Raji (cell line): Measurements from ENCODE around the gene ATXN1.

Experiments
- POLR2A ChIP-seq: IDR thresholded peaks from 2 replicates; pipeline ENCODE4 v1.6.1; 2011; ENCODE audit warnings: low read depth, low read length, control low read depth; ENCODE audit not compliant: insufficient read depth

Gene ATXN1

DNA sequence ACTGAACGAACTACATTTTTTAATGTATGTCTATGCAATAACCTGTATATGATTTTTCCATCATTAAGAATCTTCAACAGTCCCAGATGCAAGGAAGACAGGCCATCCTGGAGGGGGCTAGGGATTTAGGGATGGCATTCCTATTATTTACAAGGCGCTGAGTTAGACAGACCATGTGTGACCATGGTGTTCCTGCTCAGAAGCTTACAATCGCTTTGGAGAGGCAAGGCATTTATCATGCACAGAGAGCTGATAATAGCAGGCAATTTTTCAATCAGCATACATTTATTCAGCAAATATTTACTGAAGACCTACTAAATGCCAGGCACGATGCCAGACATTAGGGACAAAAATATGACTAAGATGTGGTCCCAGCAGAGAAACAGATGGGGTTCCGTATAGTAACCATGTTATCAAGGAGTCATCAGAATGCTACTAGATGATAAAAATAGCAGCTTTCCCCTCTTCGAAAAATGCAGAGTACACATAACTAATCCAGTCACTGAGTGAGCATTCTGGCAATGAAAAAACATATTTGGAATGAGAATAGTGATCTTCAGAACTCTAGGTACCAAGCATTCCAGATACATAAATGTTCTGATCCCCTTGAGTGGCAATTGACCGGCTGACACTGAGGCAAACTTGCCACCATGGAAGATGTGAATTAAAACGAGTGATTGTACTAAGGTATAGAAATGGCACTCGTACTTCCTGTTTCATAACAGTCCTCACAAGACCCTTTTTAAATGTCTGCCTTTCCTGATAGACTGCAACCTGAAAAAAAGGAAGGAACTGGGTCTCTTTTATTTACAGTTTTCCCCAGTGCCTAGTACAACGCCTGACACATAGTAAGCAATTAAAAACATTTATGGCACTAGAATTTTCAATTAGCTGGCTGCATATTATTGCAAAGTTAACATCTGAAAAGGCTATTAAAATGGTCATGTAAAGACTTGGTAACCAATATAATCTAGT lies 135.7 kb downstream of the ATXN1 start:
- TF ChIP-seq POLR2A: no peak

- no peak for TF ChIP-seq POLR2A
These were observed 136.5 kb downstream of the ATXN1 start for GRCh38 chr6:16624636-16625290.

DNA sequence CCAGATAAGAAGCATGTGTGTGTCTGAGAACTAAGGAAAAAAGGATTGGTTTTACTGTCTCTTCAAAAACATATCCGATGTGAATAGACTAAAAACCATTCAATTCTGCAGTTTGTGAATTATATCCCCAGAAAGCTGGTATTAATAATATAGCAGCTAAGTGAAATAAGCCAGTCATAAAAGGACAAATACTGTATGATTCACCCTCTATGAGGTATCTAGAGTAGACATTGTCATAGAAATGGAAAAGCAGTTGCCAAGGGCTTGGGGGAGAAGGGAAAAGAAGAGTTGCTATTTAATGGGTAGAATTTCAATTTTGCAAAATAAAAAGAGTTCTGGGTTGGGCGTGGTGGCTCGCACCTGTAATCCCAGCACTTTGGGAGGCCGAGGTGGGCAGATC lies 137.5 kb downstream of the ATXN1 start:
- no peak for TF ChIP-seq POLR2A

DNA sequence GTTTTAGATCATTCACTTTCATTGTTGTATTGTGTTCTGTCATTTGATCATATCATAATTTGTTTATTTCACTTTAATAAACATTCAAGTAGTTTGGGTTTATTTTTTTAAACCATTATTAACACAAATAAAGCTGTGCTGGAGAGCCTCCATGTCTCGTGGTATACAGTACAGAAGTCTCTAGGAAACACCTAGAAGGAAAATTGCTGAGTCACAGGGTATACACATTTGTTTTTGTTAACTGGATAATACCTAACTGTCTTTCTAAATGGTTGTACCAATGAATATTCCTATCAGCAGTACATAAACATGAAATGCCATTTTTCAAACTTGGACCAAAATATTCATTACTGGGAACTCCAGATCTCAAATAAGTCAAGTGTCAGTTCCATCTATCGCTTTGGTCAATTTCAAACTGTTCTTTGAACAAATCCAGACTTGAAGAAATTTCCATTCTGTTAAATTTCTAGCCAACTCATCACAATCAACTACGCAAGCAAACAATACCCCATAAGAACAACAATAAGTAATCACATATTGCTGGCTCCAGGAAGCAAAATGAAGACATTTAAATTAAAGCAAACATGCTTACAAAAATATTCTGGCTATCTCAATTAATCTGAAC lies 138.1 kb downstream of the ATXN1 start:
- no peak for TF ChIP-seq POLR2A

DNA sequence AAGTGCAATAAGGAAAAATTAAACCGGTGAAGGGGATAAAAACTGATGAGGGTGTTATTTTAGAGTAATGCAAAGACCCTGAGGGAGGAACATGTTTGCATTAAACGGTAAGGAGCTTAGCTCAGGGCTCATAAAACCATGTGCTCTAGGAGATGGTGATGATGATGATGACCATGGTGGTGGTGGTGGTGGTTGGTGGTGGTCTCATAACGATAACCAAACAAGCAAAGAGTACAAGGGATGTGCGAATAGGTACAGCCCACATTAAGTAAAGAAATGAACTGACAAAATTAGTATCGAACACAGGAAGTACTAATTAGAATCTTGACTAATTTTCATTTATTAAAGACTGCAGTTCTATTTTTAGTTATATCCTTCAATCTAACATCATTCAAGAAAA lies 139.1 kb downstream of the ATXN1 start:
- no peak for TF ChIP-seq POLR2A

GRCh38 chr6:16621002-16621401 lies 140.3 kb downstream of the ATXN1 start:
- TF ChIP-seq POLR2A: no peak

DNA sequence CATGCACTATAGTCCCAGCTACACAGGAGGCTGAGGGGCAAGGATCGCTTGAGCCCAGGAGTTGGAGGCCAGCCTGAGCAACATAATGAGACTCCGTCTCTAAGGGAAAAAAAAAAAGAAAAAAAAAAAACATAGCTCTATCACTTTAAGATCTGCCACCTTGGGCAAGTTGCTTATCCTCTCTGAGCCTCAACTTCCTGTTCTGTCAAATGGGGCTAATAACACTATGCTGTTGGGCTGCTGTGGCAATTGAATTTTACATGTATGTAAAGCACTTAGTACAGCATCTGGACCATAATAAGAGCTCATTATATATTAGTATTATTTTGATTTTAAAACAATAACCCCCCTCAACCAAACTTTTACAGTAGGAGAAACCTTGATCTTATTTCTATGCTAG lies 141.5 kb downstream of the ATXN1 start:
- no peak for TF ChIP-seq POLR2A

GRCh38 chr6:16618962-16619361 lies 142.3 kb downstream of the ATXN1 start:
- no peak for TF ChIP-seq POLR2A

- no peak for TF ChIP-seq POLR2A
These were observed 152.8 kb downstream of the ATXN1 start for GRCh38 chr6:16608444-16608843.

DNA sequence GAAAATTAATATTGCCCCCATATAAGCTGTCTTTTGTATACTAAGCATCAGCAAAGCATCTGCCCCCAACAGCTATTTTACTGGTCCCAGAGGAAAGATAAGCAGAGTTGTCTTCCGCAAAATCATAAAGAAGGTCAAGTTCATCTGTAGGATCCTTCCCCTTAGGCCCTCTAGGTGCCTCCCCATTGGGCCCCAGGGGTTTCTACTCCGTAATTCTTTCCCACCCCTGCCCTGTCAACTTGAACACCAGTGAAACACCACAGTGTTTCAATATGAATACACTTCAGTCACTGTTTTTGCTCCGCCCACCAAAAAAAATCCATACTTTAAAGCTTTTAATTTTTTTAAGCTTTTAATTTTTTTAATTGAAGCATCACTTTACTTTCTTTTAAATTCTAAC lies 159.2 kb downstream of the ATXN1 start:
- no peak for TF ChIP-seq POLR2A

DNA sequence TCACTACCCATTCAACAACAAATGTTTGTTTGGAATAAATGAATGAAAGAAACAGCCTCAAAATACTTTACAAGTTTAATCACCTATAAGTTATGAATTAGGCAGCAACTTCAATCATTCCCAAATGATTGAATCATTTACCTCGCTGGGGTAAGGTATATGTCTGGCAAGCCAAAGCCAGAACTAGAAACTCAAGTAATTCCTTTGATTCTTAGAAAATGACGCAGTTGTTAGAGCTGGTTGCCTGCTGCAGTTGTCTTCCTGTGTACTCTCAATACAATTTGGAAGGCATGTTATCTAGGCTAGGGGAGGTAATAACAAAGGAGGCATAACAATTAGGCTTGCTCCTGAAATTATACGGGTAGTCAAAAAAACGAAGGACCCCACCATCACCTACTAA lies 160.6 kb downstream of the ATXN1 start:
- no peak for TF ChIP-seq POLR2A

DNA sequence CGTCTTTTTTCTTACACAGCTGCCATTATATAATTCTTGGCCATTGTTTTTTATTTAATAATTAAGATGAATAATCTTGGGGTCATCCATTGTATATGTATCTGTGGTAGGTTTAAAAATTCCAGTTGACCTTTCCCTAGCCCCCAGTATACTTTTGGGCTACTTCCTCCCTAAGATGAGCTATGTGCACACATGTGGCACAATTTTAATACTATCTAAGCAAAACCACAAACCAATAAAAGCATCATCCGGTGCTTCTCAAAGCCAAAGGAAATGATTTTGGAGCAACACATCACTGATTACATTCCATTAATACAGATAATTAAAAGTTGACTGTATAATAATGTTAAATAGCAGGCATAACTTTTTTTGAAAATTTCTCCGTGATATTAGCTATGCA lies 161.2 kb downstream of the ATXN1 start:
- TF ChIP-seq POLR2A: no peak

GRCh38 chr6:16596616-16597331 lies 164.5 kb downstream of the ATXN1 start:
- TF ChIP-seq POLR2A: no peak

DNA sequence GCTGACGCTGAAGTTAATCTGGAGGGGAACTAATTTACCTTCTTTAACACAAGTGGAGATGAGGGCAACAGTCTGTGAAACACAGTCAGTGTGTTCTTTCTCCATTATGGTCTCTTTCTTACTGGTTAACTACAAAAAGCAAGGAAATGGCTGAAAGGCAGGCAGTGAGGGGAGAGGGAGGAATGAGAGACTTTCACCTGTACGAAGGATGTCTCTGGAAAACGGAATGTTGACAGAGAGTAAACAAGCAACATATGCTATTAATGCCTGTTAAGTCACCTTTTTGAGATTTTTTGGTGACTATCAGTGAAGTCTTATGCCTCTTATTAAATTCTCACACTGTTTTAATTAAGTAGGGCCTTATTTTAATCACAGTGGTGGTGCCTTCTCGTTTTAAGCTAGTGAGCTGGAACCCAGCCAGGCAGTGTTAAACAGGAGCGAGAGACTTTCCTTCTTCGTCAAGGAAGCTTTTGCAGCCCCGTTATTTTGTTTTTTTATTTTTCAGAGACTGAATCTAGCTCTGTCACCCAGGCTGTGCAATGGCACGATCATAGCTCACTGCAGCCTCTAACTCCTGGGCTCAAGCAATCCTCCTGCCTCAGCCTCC lies 165.6 kb downstream of the ATXN1 start:
- no peak for TF ChIP-seq POLR2A

DNA sequence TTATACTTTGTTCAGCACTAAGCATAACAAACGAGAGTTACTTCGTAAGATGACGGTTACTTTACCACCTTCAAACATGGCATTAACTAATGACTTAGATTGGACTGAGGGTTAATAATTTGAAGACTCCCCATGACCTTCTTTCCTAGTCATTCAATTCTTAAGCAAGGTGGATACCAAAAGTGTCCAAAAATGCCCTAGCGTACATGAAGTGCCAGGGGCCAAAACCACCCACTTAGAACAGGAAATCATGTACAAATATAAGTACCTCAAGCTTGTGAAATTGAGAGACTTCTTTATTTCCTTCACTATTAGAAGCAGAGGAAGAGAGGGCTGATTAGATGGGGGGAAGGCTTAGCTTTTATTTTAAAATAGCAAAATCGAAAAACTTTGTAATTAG lies 166.4 kb downstream of the ATXN1 start:
- no peak for TF ChIP-seq POLR2A
